SKM-1 (cell line): ENCODE measurements around the gene MYEOV.

ENCODE experiments used
- DNase-seq: peaks from one replicate; lab custom pipeline; 2025; ENCODE audit not compliant: unreplicated experiment; lab: John Stamatoyannopoulos, UW

MYEOV gene

GRCh38 chr11:69301081-69301454, 7.1 kb downstream of the MYEOV start:
- no peak for DNase-seq

- DNase-seq = no peak
Measured at GRCh38 chr11:69301455-69302401, 7.8 kb downstream of the MYEOV start.

- DNase-seq = no peak
Measured at GRCh38 chr11:69302447-69303020, 8.6 kb downstream of the MYEOV start.

GRCh38 chr11:69303427-69303826, 9.5 kb downstream of the MYEOV start:
- DNase-seq = no peak

- DNase-seq = no peak
Measured at GRCh38 chr11:69304258-69304657, 10.3 kb downstream of the MYEOV start.

- DNase-seq = no peak
Measured at GRCh38 chr11:69304686-69305085, 10.7 kb downstream of the MYEOV start.

GRCh38 chr11:69305885-69306540, 12.1 kb downstream of the MYEOV start:
- no peak for DNase-seq

GRCh38 chr11:69306821-69307220, 12.9 kb downstream of the MYEOV start:
- no peak for DNase-seq

- no peak for DNase-seq
Measured at GRCh38 chr11:69307421-69307820, 13.5 kb downstream of the MYEOV start.

- no peak for DNase-seq
Measured at GRCh38 chr11:69307871-69308431, 14.0 kb downstream of the MYEOV start.

GRCh38 chr11:69308491-69308911, 14.5 kb downstream of the MYEOV start:
- no peak for DNase-seq

- no peak for DNase-seq
Measured at GRCh38 chr11:69308936-69309615, 15.1 kb downstream of the MYEOV start.

GRCh38 chr11:69309631-69310280, 15.8 kb downstream of the MYEOV start:
- no peak for DNase-seq

- DNase-seq = no peak
Measured at GRCh38 chr11:69310351-69310750, 16.4 kb downstream of the MYEOV start.

GRCh38 chr11:69310934-69311766, 17.2 kb downstream of the MYEOV start:
- no peak for DNase-seq

- DNase-seq = peak; percentile 57
Measured at GRCh38 chr11:69311767-69312385, 17.9 kb downstream of the MYEOV start.

- no peak for DNase-seq
Measured at GRCh38 chr11:69312453-69313404, 18.8 kb downstream of the MYEOV start.

- DNase-seq = no peak
Measured at GRCh38 chr11:69313992-69314391, 20.0 kb downstream of the MYEOV start.
